Hematopoietic multipotent progenitor cell treated with erythropoietin and hydrocortisone succinate and interleukin-3 and kit ligand, for 4 days (in vitro differentiated cells): ENCODE results near the gene APBB1IP.
A peak's percentile ranks its signal among the peaks of the same experiment; 100 is the strongest.
"Not testable (repeated sequence)": the region's sequence is repeated elsewhere in the genome, so short reads cannot be mapped to it uniquely, and the experiment has no call there.

Experiments
- DNase-seq: peaks from one replicate; pipeline ENCODE4 v3.0.0-alpha.2; 2015

Gene APBB1IP

GRCh38 chr10:26479766-26480492 lies 41.8 kb downstream of the APBB1IP start:
- DNase-seq, result peak; percentile 85

- no peak for DNase-seq
Observed at GRCh38 chr10:26481315-26481692, 43.2 kb downstream of the APBB1IP start.

- DNase-seq, result peak; percentile 92
Observed at GRCh38 chr10:26481914-26482550, 43.9 kb downstream of the APBB1IP start.

- DNase-seq, result no peak
Observed at GRCh38 chr10:26483554-26483953, 45.4 kb downstream of the APBB1IP start.

GRCh38 chr10:26485150-26485941 lies 47.2 kb downstream of the APBB1IP start:
- no peak for DNase-seq

GRCh38 chr10:26486304-26486703 lies 48.2 kb downstream of the APBB1IP start:
- DNase-seq, result no peak

- DNase-seq, result peak; percentile 78
Observed at GRCh38 chr10:26486990-26487850, 49.1 kb downstream of the APBB1IP start.

- no peak for DNase-seq
Observed at GRCh38 chr10:26488344-26488743, 50.2 kb downstream of the APBB1IP start.

- no peak for DNase-seq
Observed at GRCh38 chr10:26489081-26489480, 50.9 kb downstream of the APBB1IP start.

- DNase-seq, result not testable (repeated sequence)
Observed at GRCh38 chr10:26490367-26490766, 52.2 kb downstream of the APBB1IP start.

- DNase-seq, result no peak
Observed at GRCh38 chr10:26491276-26491675, 53.1 kb downstream of the APBB1IP start.

GRCh38 chr10:26491934-26492333 lies 53.8 kb downstream of the APBB1IP start:
- DNase-seq, result no peak

- not testable (repeated sequence) for DNase-seq
Observed at GRCh38 chr10:26492725-26493124, 54.6 kb downstream of the APBB1IP start.

- DNase-seq, result no peak
Observed at GRCh38 chr10:26494018-26494417, 55.9 kb downstream of the APBB1IP start.

- no peak for DNase-seq
Observed at GRCh38 chr10:26499426-26499825, 61.3 kb downstream of the APBB1IP start.

- no peak for DNase-seq
Observed at GRCh38 chr10:26502986-26503385, 64.8 kb downstream of the APBB1IP start.

GRCh38 chr10:26503911-26504310 lies 65.8 kb downstream of the APBB1IP start:
- peak; percentile 45 for DNase-seq

- DNase-seq, result not testable (repeated sequence)
Observed at GRCh38 chr10:26504429-26504828, 66.3 kb downstream of the APBB1IP start.

GRCh38 chr10:26505491-26505890 lies 67.3 kb downstream of the APBB1IP start:
- no peak for DNase-seq

- no peak for DNase-seq
Observed at GRCh38 chr10:26506736-26507135, 68.6 kb downstream of the APBB1IP start.

- no peak for DNase-seq
Observed at GRCh38 chr10:26507441-26507840, 69.3 kb downstream of the APBB1IP start.

GRCh38 chr10:26508016-26508415 lies 69.9 kb downstream of the APBB1IP start:
- DNase-seq, result no peak

- DNase-seq, result peak; percentile 61
Observed at GRCh38 chr10:26509307-26509706, 71.2 kb downstream of the APBB1IP start.
